Lung (tissue), 12 donors: Measurements from ENCODE around the gene STX8. TPM values are rescaled to one million over a fixed set of nuclear protein-coding genes. Genes with fewer than 3 reads are reported as not detected.

Experiments used
- ATAC-seq: fragments of 200-7000 bp; cut with Tn5 transposase; one replicate; pipeline ENCODE4 v1.9.1; 2020; ENCODE audit warnings: moderate number of reproducible peaks; ENCODE audit not compliant: insufficient read depth, low FRiP score
- DNase-seq, 3 donors: peaks; one replicate each; pipeline ENCODE4 v3.0.0-alpha.2; 2013 to 2017
- H3K27ac ChIP-seq, 2 donors: one replicate each; pipeline ENCODE4 v1.5.1; 2013; ENCODE audit warnings: mild to moderate bottlenecking in 2 of 2, moderate library complexity in 2 of 2, control low read depth in 1 of 2, inconsistent platforms in 1 of 2, low read depth in 1 of 2, low read length in 1 of 2
- H3K27me3 ChIP-seq, 3 donors: one replicate each; pipeline ENCODE4 v1.5.1; 2013; ENCODE audit warnings: low read length in 2 of 3; ENCODE audit not compliant: control insufficient read depth in 3 of 3, insufficient read depth in 3 of 3
- H3K36me3 ChIP-seq, 4 donors: one replicate each; pipeline ENCODE4 v1.5.1; 2013; ENCODE audit warnings: low read length in 4 of 4, mild to moderate bottlenecking in 1 of 4, moderate library complexity in 1 of 4; ENCODE audit not compliant: control insufficient read depth in 4 of 4, insufficient read depth in 4 of 4
- H3K4me1 ChIP-seq, 5 donors: one replicate each; pipeline ENCODE4 v1.5.1; 2013; ENCODE audit warnings: low read length in 5 of 5, mild to moderate bottlenecking in 2 of 5, moderate library complexity in 1 of 5; ENCODE audit not compliant: control insufficient read depth in 5 of 5, insufficient read depth in 5 of 5
- H3K4me3 ChIP-seq: one replicate; pipeline ENCODE4 v1.5.1; 2013; ENCODE audit warnings: mild to moderate bottlenecking, control low read depth, moderate library complexity
- H3K9ac ChIP-seq, 2 donors: one replicate each; pipeline ENCODE4 v1.5.1; 2013; ENCODE audit warnings: low read length in 2 of 2, control low read depth in 1 of 2; ENCODE audit not compliant: insufficient read depth in 1 of 2
- H3K9me3 ChIP-seq, 4 donors: one replicate each; pipeline ENCODE4 v1.5.1; 2013; ENCODE audit warnings: low read length in 3 of 4, mild to moderate bottlenecking in 1 of 4, moderate library complexity in 1 of 4; ENCODE audit not compliant: control insufficient read depth in 4 of 4, insufficient read depth in 3 of 4
- WGBS, 2 donors: extraction: QIAGEN DNeasy Blood & Tissue Kit; methylation state at CpG; one replicate each; pipeline ENCODE4 v1.1.7; 2013; 5-methylcytosine and 5-hydroxymethylcytosine counted together
- polyA plus RNA-seq, 2 donors: library from polyadenylated mRNA; stranded (reverse); fragments of 200-250 nt; gene quantifications; one replicate each; pipeline ENCODE4 v1.2.1, GENCODE V29; 2013
- total RNA-seq, 2 donors: library from RNA; depleted of rRNA in 1 of 2; stranded (reverse); fragments of >200 nt in 1 of 2; gene quantifications; one replicate each; pipeline ENCODE4 v1.2.1, GENCODE V29; 2014 to 2021
- TF ChIP-seq, protein P1 (sequence below): IDR thresholded peaks from 2 replicates; pipeline ENCODE4 v1.5.1; 2012; ENCODE audit warnings: mild to moderate bottlenecking; ENCODE audit errors: control extremely low read depth, extremely low read depth
- donor health status: control.
- donor health status: control.
- donor health status: Bipolar disorder and iron deficiency.
- donor health status: healthy.
- donor health status: DM: yes; HTN: yes; CAD: no.

Gene STX8
- total and polyA plus RNA-seq, 4 donors: 36.5 to 81.1 (median 63.2) TPM

DNA sequence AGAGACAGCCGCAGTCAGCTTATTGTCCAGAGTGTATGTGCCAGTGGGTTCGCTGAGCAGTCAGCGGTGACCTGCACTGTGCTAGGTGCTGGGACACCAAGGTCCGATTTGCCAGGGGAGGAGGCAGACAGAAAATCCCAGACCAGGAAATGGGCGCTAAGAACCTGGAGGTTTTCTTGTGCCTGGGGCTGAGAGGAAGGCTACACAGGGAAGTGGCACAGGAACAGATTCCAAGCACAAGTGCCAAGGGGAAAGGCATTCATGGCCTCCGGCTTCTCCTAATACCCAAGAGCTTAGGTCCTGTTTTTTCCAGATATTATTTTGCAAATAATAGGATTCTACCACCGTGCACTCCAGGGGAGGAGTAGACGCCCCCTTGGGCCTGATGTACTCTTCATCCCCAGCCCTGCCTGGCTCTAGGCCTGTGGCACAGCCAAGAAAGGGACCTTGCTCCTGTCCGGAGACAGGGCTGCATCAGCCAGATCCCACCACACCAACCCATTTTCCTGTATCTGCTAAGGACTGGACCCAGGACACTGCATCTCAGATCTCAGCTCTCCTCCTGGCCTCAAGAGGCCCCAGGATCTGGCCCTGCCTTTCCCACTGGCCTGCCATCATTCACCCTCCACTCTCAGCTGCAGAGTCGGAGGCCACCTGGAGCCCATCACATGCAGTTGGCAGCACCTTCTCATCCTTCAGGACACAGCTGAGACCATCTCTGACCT lies 367.1 kb downstream of the STX8 start:
- peaks cover 0 to 11% (median 0%) of the 10 kb centered on the region in 5 donors for H3K4me1 ChIP-seq
- no peaks in the 10 kb centered on the region for H3K9me3 ChIP-seq
- H3K36me3 ChIP-seq: no peaks in the 10 kb centered on the region
- ATAC-seq (no peak), DNase-seq (no peak)
- no peak overlapping the region for H3K9ac ChIP-seq
- H3K4me3 ChIP-seq: no peak overlapping the region
- H3K27me3 ChIP-seq: peaks cover 0 to 9% (median 0%) of the 10 kb centered on the region in 3 donors
- H3K27ac ChIP-seq: no peak overlapping the region
- TF ChIP-seq, protein P1, sequence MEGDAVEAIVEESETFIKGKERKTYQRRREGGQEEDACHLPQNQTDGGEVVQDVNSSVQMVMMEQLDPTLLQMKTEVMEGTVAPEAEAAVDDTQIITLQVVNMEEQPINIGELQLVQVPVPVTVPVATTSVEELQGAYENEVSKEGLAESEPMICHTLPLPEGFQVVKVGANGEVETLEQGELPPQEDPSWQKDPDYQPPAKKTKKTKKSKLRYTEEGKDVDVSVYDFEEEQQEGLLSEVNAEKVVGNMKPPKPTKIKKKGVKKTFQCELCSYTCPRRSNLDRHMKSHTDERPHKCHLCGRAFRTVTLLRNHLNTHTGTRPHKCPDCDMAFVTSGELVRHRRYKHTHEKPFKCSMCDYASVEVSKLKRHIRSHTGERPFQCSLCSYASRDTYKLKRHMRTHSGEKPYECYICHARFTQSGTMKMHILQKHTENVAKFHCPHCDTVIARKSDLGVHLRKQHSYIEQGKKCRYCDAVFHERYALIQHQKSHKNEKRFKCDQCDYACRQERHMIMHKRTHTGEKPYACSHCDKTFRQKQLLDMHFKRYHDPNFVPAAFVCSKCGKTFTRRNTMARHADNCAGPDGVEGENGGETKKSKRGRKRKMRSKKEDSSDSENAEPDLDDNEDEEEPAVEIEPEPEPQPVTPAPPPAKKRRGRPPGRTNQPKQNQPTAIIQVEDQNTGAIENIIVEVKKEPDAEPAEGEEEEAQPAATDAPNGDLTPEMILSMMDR: no peak
- WGBS, 2 donors: 94 to 96% methylated on average over 10 of the region's 10 CpGs

DNA sequence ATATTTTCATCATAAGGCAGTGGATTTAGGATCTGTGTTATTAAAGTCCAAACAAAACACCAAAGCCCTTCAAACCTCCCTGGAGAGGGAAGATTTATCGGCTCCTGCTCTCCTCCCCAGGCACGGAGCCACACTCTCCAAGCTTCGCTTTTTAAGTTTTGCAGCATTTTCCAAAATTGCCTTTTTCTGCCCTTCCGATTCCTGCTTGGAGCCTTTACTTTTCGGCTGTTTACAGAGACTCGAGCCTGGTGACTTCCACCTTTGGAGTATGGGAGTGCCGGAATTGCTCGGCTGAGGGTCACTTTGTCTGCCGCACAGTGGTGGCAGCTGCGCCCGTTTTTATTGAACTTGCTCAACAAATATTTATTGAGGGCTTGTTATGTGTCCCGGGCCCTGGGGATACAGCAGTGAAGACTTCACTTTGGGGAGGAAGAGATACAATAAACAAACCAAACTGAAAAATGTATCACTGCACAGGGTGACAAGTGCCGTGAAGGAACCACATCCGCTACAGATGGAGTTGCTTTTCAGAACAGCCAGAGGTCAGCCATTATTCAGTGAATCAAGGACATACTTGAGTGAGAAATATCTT lies 368.8 kb downstream of the STX8 start:
- TF ChIP-seq, protein P1: no peak
- Histone ChIP-seq H3K4me1 (peaks cover 0 to 11% (median 0%) of the 10 kb centered on the region in 5 donors), H3K27ac (no peak overlapping the region), H3K27me3 (peaks cover 0 to 11% (median 0%) of the 10 kb centered on the region in 3 donors), H3K4me3 (no peak overlapping the region), H3K9ac (no peak overlapping the region), H3K9me3 (no peaks in the 10 kb centered on the region), H3K36me3 (no peaks in the 10 kb centered on the region)
- WGBS, 2 donors: 32 to 65% methylated on average over 14 of the region's 14 CpGs
- ATAC-seq (no peak), DNase-seq (peak in 2 of 3 donors; percentile 22 to 48)

- DNase-seq (no peak), ATAC-seq (no peak)
- WGBS, 2 donors: 68 to 81% methylated on average over 8 of the region's 8 CpGs
- Histone ChIP-seq H3K9me3 (no peaks in the 10 kb centered on the region), H3K36me3 (no peaks in the 10 kb centered on the region), H3K4me3 (no peak overlapping the region), H3K9ac (no peak overlapping the region), H3K27me3 (peaks cover 0 to 11% (median 0%) of the 10 kb centered on the region in 3 donors), H3K4me1 (peaks cover 0 to 11% (median 0%) of the 10 kb centered on the region in 5 donors), H3K27ac (no peak overlapping the region)
- TF ChIP-seq, protein P1: no peak
These were observed 369.3 kb downstream of the STX8 start for GRCh38 chr17:9206410-9206703.
